Endodermal cell (in vitro differentiated cells): ENCODE data around the gene CDC42SE2. TPM values are rescaled to one million over a fixed set of nuclear protein-coding genes. Genes with fewer than 3 reads are reported as not detected.

Experiments used
- DNase-seq: peaks from one replicate; pipeline ENCODE4 v3.0.0-alpha.2; 2017
- H3K27ac ChIP-seq: 2 replicates; pipeline ENCODE4 v1.5.1; 2013; ENCODE audit warnings: mild to moderate bottlenecking, low read depth, low read length, moderate library complexity
- H3K27me3 ChIP-seq: 2 replicates; pipeline ENCODE4 v1.6.1; 2013; ENCODE audit warnings: mild to moderate bottlenecking, low read length, moderate library complexity; ENCODE audit not compliant: insufficient read depth, control insufficient read depth, poor library complexity, severe bottlenecking
- H3K36me3 ChIP-seq: 2 replicates; pipeline ENCODE4 v1.7.0; 2013; ENCODE audit warnings: mild to moderate bottlenecking, low read length, moderate library complexity; ENCODE audit not compliant: control insufficient read depth, insufficient read depth
- H3K4me1 ChIP-seq: one replicate; pipeline ENCODE4 v1.7.0; 2013; ENCODE audit warnings: low read length; ENCODE audit not compliant: control insufficient read depth, insufficient read depth
- H3K4me3 ChIP-seq: 2 replicates; pipeline ENCODE4 v1.5.1; 2013; ENCODE audit warnings: mild to moderate bottlenecking, low read length, moderate library complexity
- H3K9ac ChIP-seq: 2 replicates; pipeline ENCODE4 v1.6.1; 2013; ENCODE audit warnings: mild to moderate bottlenecking, low read length, moderate library complexity; ENCODE audit not compliant: poor library complexity, severe bottlenecking; ENCODE audit errors: extremely low read depth
- H3K9me3 ChIP-seq: 2 replicates; pipeline ENCODE4 v1.6.1; 2013; ENCODE audit warnings: mild to moderate bottlenecking, low read length, moderate library complexity; ENCODE audit not compliant: control insufficient read depth
- H3K27ac Mint-ChIP-seq: 2 replicates; pipeline ENCODE4 v1.8.0; 2020; ENCODE audit warnings: mixed read lengths
- H3K27me3 Mint-ChIP-seq: 2 replicates; pipeline ENCODE4 v1.8.0; 2021; ENCODE audit warnings: mild to moderate bottlenecking, mixed read lengths; ENCODE audit not compliant: insufficient read depth
- H3K36me3 Mint-ChIP-seq: 2 replicates; pipeline ENCODE4 v1.8.0; 2020; ENCODE audit warnings: low read depth, mixed read lengths
- H3K4me1 Mint-ChIP-seq: 2 replicates; pipeline ENCODE4 v1.8.0; 2020; ENCODE audit warnings: mixed read lengths
- H3K4me3 Mint-ChIP-seq: 2 replicates; pipeline ENCODE4 v1.8.0; 2020; ENCODE audit warnings: mild to moderate bottlenecking, moderate library complexity, mixed read lengths
- H3K9me3 Mint-ChIP-seq: 2 replicates; pipeline ENCODE4 v1.8.0; 2020; ENCODE audit warnings: mild to moderate bottlenecking, mixed read lengths
- CTCF ChIP-seq: fragments of 200-600 bp; sonication (generic); conservative IDR thresholded peaks from 2 replicates; pipeline ENCODE4 v1.5.0; 2021; ENCODE audit warnings: antibody characterized with exemption, mild to moderate bottlenecking
- WGBS, 2 experiments: methylation state at CpG; one replicate each; pipeline versions ENCODE4 v1.1.5 to v1.1.7; 2013; ENCODE audit warnings: missing lambda C conversion rate in 2 of 2, mixed read lengths in 1 of 2; ENCODE audit not compliant: insufficient coverage in 1 of 2, insufficient read length in 1 of 2; 5-methylcytosine and 5-hydroxymethylcytosine counted together
- total RNA-seq, 2 donors: library from RNA; stranded (reverse); fragmentation: NEBNext Ultra II Directional in 1 of 2; extraction: Animal tissue kit (Norgen Biotek cat#: 25700) in 1 of 2; gene quantifications; 2 replicates in 1 of 2; 3 replicates in 1 of 2; pipeline ENCODE4 v1.2.1, GENCODE V29; 2021

The CDC42SE2 gene
- total RNA-seq, 2 donors from 2014 or later = 28.6 to 36.4 TPM

- Histone ChIP-seq H3K27me3 (no peaks in the 10 kb centered on the region), H3K27ac (no peak overlapping the region), H3K9ac (no peak overlapping the region), H3K4me3 (no peak overlapping the region), H3K9me3 (no peaks in the 10 kb centered on the region), H3K36me3 (no peaks in the 10 kb centered on the region), H3K4me1 (no peaks in the 10 kb centered on the region)
- peaks cover 7% of the 10 kb centered on the region for H3K9me3 Mint-ChIP-seq
- no peaks in the 10 kb centered on the region for H3K4me1 Mint-ChIP-seq
- no peak for TF ChIP-seq CTCF
- no peak overlapping the region for H3K4me3 Mint-ChIP-seq
- H3K27me3 Mint-ChIP-seq = no peaks in the 10 kb centered on the region
- no peak overlapping the region for H3K27ac Mint-ChIP-seq
- no peaks in the 10 kb centered on the region for H3K36me3 Mint-ChIP-seq
- no peak for DNase-seq
- WGBS, 2 experiments = 88 to 100% methylated on average over 1 to 2 of the region's 2 CpGs
Measured at GRCh38 chr5:131245948-131246347, 17.9 kb upstream of the CDC42SE2 start.

GRCh38 chr5:131246504-131246903 lies 17.3 kb upstream of the CDC42SE2 start:
- DNase-seq = no peak
- no peaks in the 10 kb centered on the region for H3K27me3 Mint-ChIP-seq
- Histone ChIP-seq H3K27me3 (no peaks in the 10 kb centered on the region), H3K27ac (no peak overlapping the region), H3K4me1 (no peaks in the 10 kb centered on the region), H3K4me3 (no peak overlapping the region), H3K9ac (no peak overlapping the region), H3K36me3 (no peaks in the 10 kb centered on the region), H3K9me3 (no peaks in the 10 kb centered on the region)
- no peak for TF ChIP-seq CTCF
- 91% methylated on average over 4 of the region's 4 CpGs; no CpG with 5 or more reads in 1 of the 2 experiments for WGBS, 2 experiments
- H3K4me1 Mint-ChIP-seq = no peaks in the 10 kb centered on the region
- no peaks in the 10 kb centered on the region for H3K36me3 Mint-ChIP-seq
- peaks cover 7% of the 10 kb centered on the region for H3K9me3 Mint-ChIP-seq
- no peak overlapping the region for H3K4me3 Mint-ChIP-seq
- no peak overlapping the region for H3K27ac Mint-ChIP-seq

GRCh38 chr5:131250751-131251475 lies 12.9 kb upstream of the CDC42SE2 start:
- H3K36me3 ChIP-seq = no peaks in the 10 kb centered on the region
- no peak for TF ChIP-seq CTCF
- no peak overlapping the region for H3K4me3 ChIP-seq
- H3K27ac ChIP-seq = no peak overlapping the region
- Mint-ChIP-seq H3K27ac (no peak overlapping the region), H3K4me3 (no peak overlapping the region), H3K9me3 (peaks cover 6% of the 10 kb centered on the region), H3K36me3 (no peaks in the 10 kb centered on the region), H3K4me1 (no peaks in the 10 kb centered on the region), H3K27me3 (no peaks in the 10 kb centered on the region)
- no peaks in the 10 kb centered on the region for H3K27me3 ChIP-seq
- H3K9me3 ChIP-seq = no peaks in the 10 kb centered on the region
- no peak overlapping the region for H3K9ac ChIP-seq
- DNase-seq = no peak
- no peaks in the 10 kb centered on the region for H3K4me1 ChIP-seq
- WGBS, 2 experiments = 100% methylated on average over 1 of the region's 3 CpGs; no CpG with 5 or more reads in 1 of the 2 experiments
